ENCODE measurements around the gene ATP8B4. TPM values are rescaled to one million over a fixed set of nuclear protein-coding genes. Genes with fewer than 3 reads are reported as not detected.

Gene ATP8B4
- total RNA-seq, 1 donor from 2014 or later, result not detected

DNA sequence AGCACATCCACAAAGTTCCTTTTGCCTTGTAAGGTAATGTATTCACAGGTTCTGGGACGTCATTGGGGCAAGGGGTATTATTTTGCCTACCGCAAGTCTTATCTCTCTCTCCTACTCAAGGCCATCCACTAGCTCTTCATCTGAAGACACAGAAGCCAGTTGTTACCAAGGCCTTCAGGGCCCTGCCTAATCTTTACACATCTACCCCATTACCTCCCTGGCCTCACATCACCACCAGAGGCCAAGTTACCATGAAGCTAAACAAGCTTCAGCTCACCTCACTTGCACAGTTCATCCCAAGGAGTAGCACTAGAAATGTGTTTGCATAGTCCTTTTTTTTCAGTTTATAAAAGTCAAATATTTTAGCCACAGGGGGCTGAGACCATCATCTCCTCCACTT, 34.1 kb downstream of the ATP8B4 start:
- H3K36me3 Mint-ChIP-seq (ENCODE audit: low read depth), result no peaks in the 10 kb centered on the region
- no peak overlapping the region for H3K27ac Mint-ChIP-seq (ENCODE audit: unreplicated experiment)
- no peaks in the 10 kb centered on the region for H3K27me3 Mint-ChIP-seq (ENCODE audit: low read depth)
- TF ChIP-seq, protein P1, sequence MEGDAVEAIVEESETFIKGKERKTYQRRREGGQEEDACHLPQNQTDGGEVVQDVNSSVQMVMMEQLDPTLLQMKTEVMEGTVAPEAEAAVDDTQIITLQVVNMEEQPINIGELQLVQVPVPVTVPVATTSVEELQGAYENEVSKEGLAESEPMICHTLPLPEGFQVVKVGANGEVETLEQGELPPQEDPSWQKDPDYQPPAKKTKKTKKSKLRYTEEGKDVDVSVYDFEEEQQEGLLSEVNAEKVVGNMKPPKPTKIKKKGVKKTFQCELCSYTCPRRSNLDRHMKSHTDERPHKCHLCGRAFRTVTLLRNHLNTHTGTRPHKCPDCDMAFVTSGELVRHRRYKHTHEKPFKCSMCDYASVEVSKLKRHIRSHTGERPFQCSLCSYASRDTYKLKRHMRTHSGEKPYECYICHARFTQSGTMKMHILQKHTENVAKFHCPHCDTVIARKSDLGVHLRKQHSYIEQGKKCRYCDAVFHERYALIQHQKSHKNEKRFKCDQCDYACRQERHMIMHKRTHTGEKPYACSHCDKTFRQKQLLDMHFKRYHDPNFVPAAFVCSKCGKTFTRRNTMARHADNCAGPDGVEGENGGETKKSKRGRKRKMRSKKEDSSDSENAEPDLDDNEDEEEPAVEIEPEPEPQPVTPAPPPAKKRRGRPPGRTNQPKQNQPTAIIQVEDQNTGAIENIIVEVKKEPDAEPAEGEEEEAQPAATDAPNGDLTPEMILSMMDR (conservative IDR thresholded peaks at IDR 0.05), result no peak
- H3K9me3 Mint-ChIP-seq, result peaks cover 2% of the 10 kb centered on the region
- H3K4me1 Mint-ChIP-seq, result no peaks in the 10 kb centered on the region
- no peak overlapping the region for H3K4me3 Mint-ChIP-seq
- DNase-seq (ENCODE audit: low read depth, low spot score), result no peak

DNA sequence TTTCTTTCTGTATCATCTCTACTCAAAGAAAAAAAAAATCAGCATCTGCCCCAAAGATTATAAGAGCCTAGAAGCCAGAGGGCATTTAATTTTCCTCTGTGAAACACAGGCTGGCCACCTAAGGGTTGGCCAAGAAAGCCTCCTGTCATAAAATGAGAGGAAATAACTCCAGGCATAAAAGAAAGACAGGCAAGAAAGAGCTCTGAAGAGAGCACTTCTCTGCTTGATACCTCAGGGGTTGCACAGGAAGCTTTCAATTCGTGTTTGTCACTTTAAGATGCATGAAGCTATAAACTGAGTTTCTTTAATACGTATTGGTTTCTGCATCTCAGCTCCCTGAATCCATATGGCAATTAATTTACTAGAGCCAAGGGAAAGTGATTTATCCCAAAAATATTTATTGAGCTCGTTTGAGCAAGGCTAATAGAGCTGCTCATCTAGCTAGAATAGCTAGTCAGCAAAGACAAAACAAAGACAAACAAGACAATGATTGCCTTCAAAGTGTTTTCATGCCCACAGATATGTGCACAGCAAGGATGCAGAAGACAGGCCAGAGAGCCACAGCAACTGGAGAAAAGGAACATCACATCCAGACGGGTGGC, 35.5 kb downstream of the ATP8B4 start:
- Mint-ChIP-seq H3K27ac (ENCODE audit: unreplicated experiment) (no peak overlapping the region), H3K9me3 (no peaks in the 10 kb centered on the region), H3K4me3 (no peak overlapping the region), H3K36me3 (ENCODE audit: low read depth) (no peaks in the 10 kb centered on the region), H3K4me1 (no peaks in the 10 kb centered on the region), H3K27me3 (ENCODE audit: low read depth) (no peaks in the 10 kb centered on the region)
- TF ChIP-seq, protein P1 (conservative IDR thresholded peaks at IDR 0.05), result no peak
- DNase-seq (ENCODE audit: low read depth, low spot score), result no peak

DNA sequence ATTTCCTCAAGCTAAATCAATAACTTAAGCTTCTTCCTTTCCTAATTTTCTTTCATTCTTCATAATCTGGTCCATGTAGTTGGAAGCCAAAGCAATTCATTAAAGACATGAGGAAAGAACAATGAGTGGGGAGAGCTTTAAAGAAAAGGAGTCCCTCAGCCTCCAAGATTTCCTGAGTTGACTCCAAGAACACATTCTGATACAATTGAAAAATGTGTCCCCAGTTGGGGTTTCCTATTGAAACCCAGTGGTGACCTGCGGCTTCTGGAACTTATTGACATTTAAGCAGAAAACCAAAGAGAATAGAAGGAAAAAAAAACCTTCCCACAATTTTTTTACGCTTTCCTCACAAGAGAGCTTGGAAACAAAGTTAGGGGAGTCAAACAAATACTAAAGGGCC, 37.0 kb downstream of the ATP8B4 start:
- Mint-ChIP-seq H3K4me1 (peaks cover 6% of the 10 kb centered on the region), H3K27me3 (ENCODE audit: low read depth) (no peaks in the 10 kb centered on the region), H3K36me3 (ENCODE audit: low read depth) (no peaks in the 10 kb centered on the region), H3K4me3 (no peak overlapping the region), H3K27ac (ENCODE audit: unreplicated experiment) (no peak overlapping the region), H3K9me3 (no peaks in the 10 kb centered on the region)
- DNase-seq (ENCODE audit: low read depth, low spot score), result no peak
- TF ChIP-seq, protein P1 (conservative IDR thresholded peaks at IDR 0.05), result no peak

DNA sequence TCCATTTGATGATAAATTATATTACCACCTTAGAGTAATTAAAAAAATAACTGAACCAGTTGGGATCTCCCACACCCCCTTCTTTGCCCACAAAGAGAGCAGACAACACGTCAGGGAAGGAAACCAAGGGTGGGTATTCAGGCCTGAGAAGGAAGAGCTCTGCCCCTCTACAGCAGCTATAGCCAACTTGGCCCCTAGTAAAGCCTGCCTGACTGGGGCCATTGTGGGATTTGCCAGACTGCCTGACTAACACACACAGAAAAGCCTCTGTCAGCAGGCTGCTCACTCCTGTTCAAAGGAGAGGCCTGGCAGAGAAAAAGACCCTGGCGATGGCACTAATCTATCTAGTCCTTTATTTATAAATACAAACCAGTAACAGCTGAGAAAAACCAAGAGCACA, 41.4 kb downstream of the ATP8B4 start:
- TF ChIP-seq, protein P1 (conservative IDR thresholded peaks at IDR 0.05), result no peak
- H3K27ac Mint-ChIP-seq (ENCODE audit: unreplicated experiment), result no peak overlapping the region
- H3K9me3 Mint-ChIP-seq, result no peaks in the 10 kb centered on the region
- H3K4me1 Mint-ChIP-seq, result peaks cover 6% of the 10 kb centered on the region
- no peak for DNase-seq (ENCODE audit: low read depth, low spot score)
- no peak overlapping the region for H3K4me3 Mint-ChIP-seq
- no peaks in the 10 kb centered on the region for H3K36me3 Mint-ChIP-seq (ENCODE audit: low read depth)
- H3K27me3 Mint-ChIP-seq (ENCODE audit: low read depth), result peaks cover 3% of the 10 kb centered on the region

DNA sequence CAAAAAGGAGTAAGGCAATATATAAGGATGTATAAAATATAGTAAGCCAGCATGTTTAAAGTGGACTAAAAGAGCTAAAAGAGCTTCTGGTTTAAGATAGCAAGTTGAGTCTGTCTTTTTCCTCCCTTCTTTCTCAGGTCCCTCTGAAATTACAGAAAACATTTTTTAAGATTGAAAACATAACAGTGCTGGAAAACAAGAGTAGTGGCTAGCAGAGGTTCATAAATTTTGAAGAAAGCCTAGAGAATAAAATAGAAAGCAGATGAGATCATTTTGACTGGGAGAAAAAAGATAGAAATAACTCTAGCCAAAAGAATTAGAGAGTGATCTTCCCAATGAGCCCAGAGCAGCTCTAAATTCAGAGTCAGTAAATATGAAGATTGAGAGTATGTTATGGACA, 41.9 kb downstream of the ATP8B4 start:
- TF ChIP-seq, protein P1 (conservative IDR thresholded peaks at IDR 0.05), result no peak
- Mint-ChIP-seq H3K27me3 (ENCODE audit: low read depth) (peaks cover 3% of the 10 kb centered on the region), H3K27ac (ENCODE audit: unreplicated experiment) (no peak overlapping the region), H3K4me1 (peaks cover 7% of the 10 kb centered on the region), H3K4me3 (no peak overlapping the region), H3K36me3 (ENCODE audit: low read depth) (no peaks in the 10 kb centered on the region), H3K9me3 (no peaks in the 10 kb centered on the region)
- no peak for DNase-seq (ENCODE audit: low read depth, low spot score)

Measured in neural crest cell (in vitro differentiated cells).